GM12872 (cell line): ENCODE data around the gene RO60.

ENCODE experiments used
- TF ChIP-seq, protein P1 (sequence below): IDR thresholded peaks from 3 replicates; pipeline ENCODE4 v1.5.1; 2011; ENCODE audit warnings: low read depth, mild to moderate bottlenecking, low read length, moderate library complexity; ENCODE audit not compliant: insufficient read depth

RO60 gene

DNA sequence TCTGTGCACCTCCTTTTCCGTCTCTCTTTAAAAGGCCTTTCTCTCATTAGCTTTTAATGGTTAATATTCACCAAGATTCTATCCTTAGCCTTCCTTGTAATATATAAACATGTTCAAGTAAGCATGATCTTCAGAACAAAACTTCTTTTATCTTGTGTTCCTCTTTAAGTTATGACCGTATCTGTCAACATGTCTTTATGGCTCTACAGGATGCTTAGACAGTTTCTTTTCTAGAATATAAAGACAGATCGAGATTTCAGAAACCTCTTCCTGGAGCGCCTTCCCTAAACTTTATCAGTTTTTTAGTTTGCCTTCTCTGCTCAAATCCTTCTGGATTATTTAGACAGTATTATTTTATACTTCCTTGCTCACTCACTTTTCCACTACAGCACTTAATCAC lies 7.2 kb downstream of the RO60 start:
- TF ChIP-seq, protein P1, sequence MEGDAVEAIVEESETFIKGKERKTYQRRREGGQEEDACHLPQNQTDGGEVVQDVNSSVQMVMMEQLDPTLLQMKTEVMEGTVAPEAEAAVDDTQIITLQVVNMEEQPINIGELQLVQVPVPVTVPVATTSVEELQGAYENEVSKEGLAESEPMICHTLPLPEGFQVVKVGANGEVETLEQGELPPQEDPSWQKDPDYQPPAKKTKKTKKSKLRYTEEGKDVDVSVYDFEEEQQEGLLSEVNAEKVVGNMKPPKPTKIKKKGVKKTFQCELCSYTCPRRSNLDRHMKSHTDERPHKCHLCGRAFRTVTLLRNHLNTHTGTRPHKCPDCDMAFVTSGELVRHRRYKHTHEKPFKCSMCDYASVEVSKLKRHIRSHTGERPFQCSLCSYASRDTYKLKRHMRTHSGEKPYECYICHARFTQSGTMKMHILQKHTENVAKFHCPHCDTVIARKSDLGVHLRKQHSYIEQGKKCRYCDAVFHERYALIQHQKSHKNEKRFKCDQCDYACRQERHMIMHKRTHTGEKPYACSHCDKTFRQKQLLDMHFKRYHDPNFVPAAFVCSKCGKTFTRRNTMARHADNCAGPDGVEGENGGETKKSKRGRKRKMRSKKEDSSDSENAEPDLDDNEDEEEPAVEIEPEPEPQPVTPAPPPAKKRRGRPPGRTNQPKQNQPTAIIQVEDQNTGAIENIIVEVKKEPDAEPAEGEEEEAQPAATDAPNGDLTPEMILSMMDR: no peak

DNA sequence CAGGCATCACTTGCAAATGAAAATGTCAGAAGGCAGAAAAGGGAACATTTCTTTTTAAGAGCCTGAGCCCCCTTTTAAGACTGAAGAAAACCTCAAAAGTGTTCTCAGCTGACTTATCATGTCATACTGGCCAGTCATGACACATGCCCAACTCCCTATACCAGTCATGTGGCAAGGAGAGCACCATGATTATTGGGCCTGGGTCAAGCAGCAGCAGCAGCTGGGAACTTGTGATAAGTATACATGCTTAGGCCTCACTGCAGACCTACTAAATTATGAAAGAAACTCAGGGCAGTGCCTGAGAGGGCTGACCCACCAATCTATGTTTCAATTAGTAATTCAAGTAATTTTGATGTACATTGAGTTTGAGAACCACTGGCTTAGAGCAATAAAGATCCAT lies 8.6 kb downstream of the RO60 start:
- TF ChIP-seq, protein P1: no peak

DNA sequence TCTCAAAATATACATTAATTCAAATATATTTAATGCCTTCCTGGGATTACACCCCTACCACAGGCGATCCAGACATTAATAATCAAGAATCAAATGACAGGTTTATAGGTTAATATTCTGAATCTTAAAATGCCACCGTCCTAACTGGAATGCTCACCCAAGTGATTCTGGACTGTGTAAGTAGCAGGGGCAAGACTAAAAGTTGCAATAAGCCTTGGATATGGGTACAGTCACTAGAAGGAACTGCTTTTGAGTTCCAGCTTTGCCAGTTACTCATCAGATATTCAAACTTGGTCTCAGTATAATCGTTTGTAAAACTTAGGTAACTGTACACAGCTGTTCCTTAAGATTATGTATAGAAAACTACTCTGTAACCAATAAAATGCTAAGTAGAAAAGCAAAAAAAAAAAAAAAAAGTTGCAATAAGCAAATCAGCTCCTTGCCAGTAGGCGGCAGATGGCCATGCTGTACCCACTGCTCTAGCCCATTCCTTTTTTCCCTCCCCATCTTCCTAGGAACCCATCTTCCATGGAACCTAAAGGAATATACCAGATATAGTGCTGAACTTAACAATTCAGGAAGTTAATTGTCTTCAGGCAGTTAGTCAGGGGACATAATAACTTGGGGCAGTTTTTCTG lies 10.5 kb downstream of the RO60 start:
- TF ChIP-seq, protein P1: peak; percentile 64

DNA sequence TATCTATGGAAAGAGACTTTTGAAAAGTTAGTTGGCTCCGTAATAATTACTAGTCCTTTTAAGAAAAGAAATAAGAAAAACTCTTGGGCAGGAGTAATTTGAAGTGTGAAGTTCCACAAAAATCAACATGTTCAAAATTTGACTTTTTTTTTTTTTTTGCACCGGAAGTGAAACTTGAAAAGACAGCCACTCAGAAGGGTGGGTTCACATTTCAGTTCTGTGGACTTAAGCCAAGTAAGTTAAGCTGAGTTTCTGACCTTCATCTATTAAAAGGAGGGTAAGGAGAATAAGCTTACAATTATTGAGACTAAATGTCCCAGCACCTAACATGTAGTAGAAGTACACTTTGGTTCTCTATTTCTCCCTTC lies 11.0 kb downstream of the RO60 start:
- TF ChIP-seq, protein P1: no peak

DNA sequence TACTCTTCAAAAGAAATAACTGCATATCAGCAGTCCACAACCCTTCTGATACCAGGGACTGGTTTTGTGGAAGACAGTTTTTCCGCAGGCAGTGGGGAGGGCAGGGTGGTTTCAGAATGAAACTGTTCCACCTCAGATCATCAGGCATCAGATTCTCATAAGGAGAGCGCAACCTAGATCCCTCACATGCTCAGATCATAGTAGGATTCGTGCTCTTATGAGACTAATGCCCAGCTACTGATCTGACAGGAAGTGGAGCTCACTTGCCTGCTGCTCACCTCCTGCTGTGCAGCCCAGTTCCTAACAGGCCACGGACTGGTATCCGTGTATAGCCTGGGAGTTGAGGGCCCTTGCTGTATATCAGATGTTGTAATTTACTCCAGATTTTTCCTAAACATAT lies 11.5 kb downstream of the RO60 start:
- TF ChIP-seq, protein P1: no peak

DNA sequence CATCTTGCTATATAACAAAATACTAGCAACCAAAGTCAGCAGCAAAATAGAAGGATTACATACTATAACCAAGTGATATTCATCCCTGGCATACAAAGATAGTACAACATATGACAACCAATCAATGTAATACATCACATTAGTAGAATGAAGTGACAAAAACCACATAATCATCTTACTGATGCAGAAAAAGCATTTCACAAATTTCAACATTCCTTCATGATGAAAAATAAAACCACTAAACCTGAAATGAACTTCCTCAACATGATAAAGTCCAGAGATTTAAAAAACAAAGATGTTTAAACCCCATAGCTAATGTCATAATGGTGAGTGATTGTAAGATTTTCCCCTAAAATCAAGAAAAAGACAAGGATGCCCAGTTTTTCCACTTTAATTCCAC lies 18.6 kb downstream of the RO60 start:
- TF ChIP-seq, protein P1: no peak

DNA sequence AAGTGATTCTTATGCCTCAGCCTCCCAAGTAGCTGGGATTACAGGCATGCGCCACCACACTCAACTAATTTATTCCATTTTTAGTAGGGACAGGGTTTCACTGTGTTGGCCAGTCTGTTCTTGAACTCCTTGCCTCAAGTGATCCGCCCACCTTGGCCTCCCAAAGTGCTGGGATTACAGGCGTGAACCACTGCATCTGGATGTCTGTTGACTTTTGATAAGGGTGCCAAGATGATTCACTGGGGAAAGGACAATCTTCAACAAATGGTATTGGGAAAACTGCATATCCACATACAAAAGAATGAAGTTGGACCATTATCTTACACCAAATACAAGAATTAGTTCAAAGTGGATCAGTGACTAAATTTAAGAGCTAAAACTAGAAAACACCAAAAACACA lies 19.8 kb downstream of the RO60 start:
- TF ChIP-seq, protein P1: no peak
